HEK293 (cell line): ENCODE results near the gene SLC8A1.

ENCODE experiments used
- CTCF ChIA-PET: fragments of 350-600 bp; formaldehyde crosslinking; extraction: SDS; loops from one replicate; lab custom pipeline; 2021; ENCODE audit warnings: antibody characterized with exemption; lab: Yijun Ruan, JAX
- POLR2A ChIA-PET: fragments of 300-600 bp; formaldehyde crosslinking; extraction: SDS; loops from one replicate; lab custom pipeline; 2020; ENCODE audit warnings: antibody characterized with exemption, inconsistent platforms; lab: Yijun Ruan, JAX
- H3K27ac ChIP-seq: fragments of 200-500 bp; sonication (Bioruptor generic); 2 replicates; pipeline ENCODE4 v1.5.1; 2014; ENCODE audit warnings: low read depth, low read length, control low read depth, inconsistent platforms; ENCODE audit errors: extremely low read depth
- H3K36me3 ChIP-seq, 2 experiments: fragments of 200-500 bp in 1 of 2; sonication (Bioruptor generic) in 1 of 2; 1 replicate in 1 of 2; 2 replicates in 1 of 2; pipeline ENCODE4 v1.5.1; 2014 to 2017; ENCODE audit warnings: inconsistent platforms in 2 of 2, low read length in 2 of 2; ENCODE audit not compliant: control insufficient read depth in 2 of 2, insufficient read depth in 1 of 2
- H3K4me1 ChIP-seq: fragments of 200-500 bp; sonication (Bioruptor generic); 2 replicates; pipeline ENCODE4 v1.5.1; 2014; ENCODE audit warnings: mild to moderate bottlenecking, low read length, inconsistent platforms; ENCODE audit not compliant: control insufficient read depth, insufficient read depth
- H3K4me3 ChIP-seq: 2 replicates; pipeline ENCODE4 v1.5.1; 2011; ENCODE audit warnings: low read depth, mild to moderate bottlenecking, control low read depth, low read length, moderate library complexity
- H3K9me3 ChIP-seq: fragments of 200-500 bp; sonication (Bioruptor generic); 2 replicates; pipeline ENCODE4 v1.5.1; 2014; ENCODE audit warnings: low read depth, low read length, inconsistent platforms; ENCODE audit not compliant: control insufficient read depth, insufficient read depth
- HOXD13 ChIP-seq: sonication (generic); formaldehyde crosslinking; IDR thresholded peaks from 2 replicates; pipeline ENCODE4 v1.8.0; 2022; ENCODE audit warnings: missing genetic modification reagents, borderline replicate concordance
- INSM2 ChIP-seq: fragments of 450-650 bp; formaldehyde crosslinking; IDR thresholded peaks from 2 replicates; pipeline ENCODE4 v1.5.1; 2016; ENCODE audit warnings: missing biosample characterization, missing genetic modification characterization
- KLF1 ChIP-seq: fragments of 450-650 bp; formaldehyde crosslinking; IDR thresholded peaks from 2 replicates; pipeline ENCODE4 v1.5.1; 2016; ENCODE audit warnings: missing biosample characterization, missing genetic modification characterization
- KLF10 ChIP-seq: fragments of 450-650 bp; IDR thresholded peaks from 2 replicates; pipeline ENCODE4 v1.5.1; 2018; ENCODE audit warnings: missing biosample characterization, mild to moderate bottlenecking, missing genetic modification characterization
- KLF7 ChIP-seq: fragments of 450-650 bp; formaldehyde crosslinking; IDR thresholded peaks from 2 replicates; pipeline ENCODE4 v1.5.1; 2016; ENCODE audit warnings: missing biosample characterization, missing genetic modification characterization, borderline replicate concordance
- PRDM6 ChIP-seq: fragments of 450-650 bp; formaldehyde crosslinking; IDR thresholded peaks from 2 replicates; pipeline ENCODE4 v1.5.1; 2017; ENCODE audit warnings: missing biosample characterization, missing genetic modification characterization
- RBAK ChIP-seq: fragments of 450-650 bp; formaldehyde crosslinking; IDR thresholded peaks from 2 replicates; pipeline ENCODE4 v1.5.1; 2016; ENCODE audit warnings: missing biosample characterization, missing genetic modification characterization
- ZBTB49 ChIP-seq: fragments of 450-650 bp; formaldehyde crosslinking; IDR thresholded peaks from 2 replicates; pipeline ENCODE4 v1.5.1; 2016; ENCODE audit warnings: missing biosample characterization, missing genetic modification characterization, low read depth
- ZEB2 ChIP-seq: fragments of 450-650 bp; formaldehyde crosslinking; IDR thresholded peaks from 2 replicates; pipeline ENCODE4 v1.5.1; 2016; ENCODE audit warnings: missing biosample characterization, missing genetic modification characterization
- ZFP3 ChIP-seq: fragments of 450-650 bp; formaldehyde crosslinking; IDR thresholded peaks from 2 replicates; pipeline ENCODE4 v1.5.1; 2016; ENCODE audit warnings: low read depth, missing biosample characterization, missing genetic modification characterization
- ZNF114 ChIP-seq: fragments of 450-650 bp; formaldehyde crosslinking; IDR thresholded peaks from 2 replicates; pipeline ENCODE4 v1.5.0; 2017; ENCODE audit warnings: missing biosample characterization, missing genetic modification characterization
- ZNF155 ChIP-seq: fragments of 450-650 bp; formaldehyde crosslinking; IDR thresholded peaks from 2 replicates; pipeline ENCODE4 v1.5.1; 2016; ENCODE audit warnings: missing biosample characterization, missing genetic modification characterization
- ZNF202 ChIP-seq: fragments of 450-650 bp; formaldehyde crosslinking; IDR thresholded peaks from 2 replicates; pipeline ENCODE4 v1.5.1; 2016; ENCODE audit warnings: missing biosample characterization, missing genetic modification characterization, borderline replicate concordance
- ZNF23 ChIP-seq: fragments of 450-650 bp; formaldehyde crosslinking; IDR thresholded peaks from 2 replicates; pipeline ENCODE4 v1.5.1; 2016; ENCODE audit warnings: missing biosample characterization, missing genetic modification characterization, borderline replicate concordance
- ZNF423 ChIP-seq: fragments of 450-650 bp; formaldehyde crosslinking; IDR thresholded peaks from 2 replicates; pipeline ENCODE4 v1.5.1; 2016; ENCODE audit warnings: missing biosample characterization, missing genetic modification characterization
- ZNF426 ChIP-seq: fragments of 450-650 bp; formaldehyde crosslinking; IDR thresholded peaks from 2 replicates; pipeline ENCODE4 v1.5.1; 2017; ENCODE audit warnings: missing biosample characterization, missing genetic modification characterization, mild to moderate bottlenecking, inconsistent platforms, moderate library complexity
- ZNF544 ChIP-seq: fragments of 450-650 bp; formaldehyde crosslinking; IDR thresholded peaks from 2 replicates; pipeline ENCODE4 v1.5.0; 2017; ENCODE audit warnings: missing biosample characterization, missing genetic modification characterization
- ZNF610 ChIP-seq: fragments of 450-650 bp; formaldehyde crosslinking; IDR thresholded peaks from 2 replicates; pipeline ENCODE4 v1.5.1; 2016; ENCODE audit warnings: missing biosample characterization, missing genetic modification characterization, borderline replicate concordance
- ZNF670 ChIP-seq: fragments of 450-650 bp; formaldehyde crosslinking; IDR thresholded peaks from 2 replicates; pipeline ENCODE4 v1.5.1; 2016; ENCODE audit warnings: missing biosample characterization, missing genetic modification characterization, low read depth
- ZNF843 ChIP-seq: fragments of 450-650 bp; formaldehyde crosslinking; IDR thresholded peaks from 2 replicates; pipeline ENCODE4 v1.5.1; 2016; ENCODE audit warnings: missing biosample characterization, missing genetic modification characterization
- ZSCAN23 ChIP-seq: fragments of 450-650 bp; formaldehyde crosslinking; IDR thresholded peaks from 2 replicates; pipeline ENCODE4 v1.5.1; 2016; ENCODE audit warnings: missing biosample characterization, missing genetic modification characterization
- ZSCAN30 ChIP-seq: fragments of 450-650 bp; IDR thresholded peaks from 2 replicates; pipeline ENCODE4 v1.5.1; 2018; ENCODE audit warnings: missing biosample characterization, mild to moderate bottlenecking, missing genetic modification characterization, moderate library complexity

SLC8A1 gene

GRCh38 chr2:40106061-40106460, 345.8 kb downstream of the SLC8A1 start:
- H3K36me3 ChIP-seq: no peaks in the 10 kb centered on the region
- H3K4me3 ChIP-seq: no peak overlapping the region
- POLR2A ChIA-PET: no interaction called here
- CTCF ChIA-PET: no interaction called here
- no peak for TF ChIP-seq ZNF610 (tag by site-specific recombination)
- no peak for TF ChIP-seq HOXD13 (CRISPR knock-in tag)
- no peak for TF ChIP-seq PRDM6 (tag by site-specific recombination)
- TF ChIP-seq ZSCAN30: no peak
- no peak for TF ChIP-seq ZNF114 (tag by site-specific recombination)
- no peak for TF ChIP-seq ZNF426
- TF ChIP-seq ZSCAN23 (tag by site-specific recombination): no peak
- TF ChIP-seq RBAK: no peak
- TF ChIP-seq ZBTB49 (tag by site-specific recombination): no peak
- TF ChIP-seq ZNF670 (tag by site-specific recombination): no peak
- TF ChIP-seq ZNF423 (tag by site-specific recombination): no peak
- TF ChIP-seq KLF7 (tag by site-specific recombination): no peak
- TF ChIP-seq ZNF155 (tag by site-specific recombination): no peak
- no peak for TF ChIP-seq ZNF843 (tag by site-specific recombination)
- no peaks in the 10 kb centered on the region for H3K9me3 ChIP-seq
- H3K4me1 ChIP-seq: no peaks in the 10 kb centered on the region
- no peak overlapping the region for H3K27ac ChIP-seq

- Histone ChIP-seq H3K4me3 (no peak overlapping the region), H3K9me3 (no peaks in the 10 kb centered on the region), H3K27ac (no peak overlapping the region), H3K4me1 (no peaks in the 10 kb centered on the region), H3K36me3 (no peaks in the 10 kb centered on the region)
- ChIA-PET CTCF (no interaction called here), POLR2A (no interaction called here)
- no peak for TF ChIP-seq ZNF202 (tag by site-specific recombination)
- no peak for TF ChIP-seq ZFP3 (tag by site-specific recombination)
- TF ChIP-seq KLF1 (tag by site-specific recombination): no peak
- no peak for TF ChIP-seq ZNF23
- TF ChIP-seq KLF10 (tag by site-specific recombination): no peak
- no peak for TF ChIP-seq ZNF544 (tag by site-specific recombination)
- no peak for TF ChIP-seq INSM2
- no peak for TF ChIP-seq ZEB2 (tag by site-specific recombination)
Measured at GRCh38 chr2:40105593-40105992, 346.3 kb downstream of the SLC8A1 start.
